ENCODE measurements around the gene SCFD1.
A peak's percentile ranks its signal among the peaks of the same experiment; 100 is the strongest.
"Not testable (repeated sequence)": the region's sequence is repeated elsewhere in the genome, so short reads cannot be mapped to it uniquely, and the experiment has no call there.

The SCFD1 gene

DNA sequence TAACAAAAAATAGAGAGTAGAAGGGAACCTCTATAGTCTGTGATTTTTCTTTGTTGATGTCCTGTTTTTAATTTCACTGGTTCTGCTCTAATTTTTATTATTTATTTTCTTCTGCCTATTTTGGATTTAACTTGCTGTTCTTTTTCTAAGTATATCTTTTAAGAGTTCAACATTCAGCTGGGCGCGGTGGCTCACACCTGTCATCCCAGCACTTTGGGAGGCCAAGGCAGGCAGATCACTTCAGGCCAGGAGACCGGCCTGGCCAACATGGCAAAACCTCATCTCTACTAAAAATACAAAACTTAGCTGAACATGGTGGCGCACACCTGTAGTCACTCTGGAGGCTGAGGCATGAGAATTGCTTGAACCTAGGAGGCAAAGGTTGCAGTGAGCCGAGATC, 58.7 kb downstream of the SCFD1 start:
- FAIRE-seq = not testable (repeated sequence)

DNA sequence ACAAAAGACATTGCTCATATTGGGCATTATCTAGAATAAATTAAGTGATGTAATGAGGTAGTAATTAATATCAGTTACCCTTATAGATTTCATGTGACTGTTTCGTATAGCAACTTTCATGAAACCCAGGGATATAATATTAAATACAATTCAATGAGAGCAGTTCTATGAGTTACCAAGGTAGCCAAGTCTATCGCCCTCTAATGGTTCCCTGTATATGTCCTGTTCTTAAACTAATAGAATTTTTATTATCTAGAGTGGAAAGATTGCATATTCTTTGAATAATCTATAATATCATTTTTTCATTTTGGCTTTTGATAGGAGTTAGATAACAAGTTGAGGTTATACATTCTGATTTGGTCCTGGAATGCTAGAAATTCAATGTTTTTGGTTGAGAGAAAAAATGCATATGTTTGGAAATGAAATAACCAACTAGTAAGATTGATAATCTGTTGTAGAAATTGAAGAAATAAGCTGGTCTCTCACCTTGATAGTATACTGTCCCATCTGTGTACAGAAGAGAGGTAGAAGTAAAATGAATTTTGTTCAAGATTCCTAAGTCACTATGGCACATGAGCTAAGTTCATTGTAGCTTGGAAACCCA, 59.7 kb downstream of the SCFD1 start:
- FAIRE-seq = peak; percentile 67

DNA sequence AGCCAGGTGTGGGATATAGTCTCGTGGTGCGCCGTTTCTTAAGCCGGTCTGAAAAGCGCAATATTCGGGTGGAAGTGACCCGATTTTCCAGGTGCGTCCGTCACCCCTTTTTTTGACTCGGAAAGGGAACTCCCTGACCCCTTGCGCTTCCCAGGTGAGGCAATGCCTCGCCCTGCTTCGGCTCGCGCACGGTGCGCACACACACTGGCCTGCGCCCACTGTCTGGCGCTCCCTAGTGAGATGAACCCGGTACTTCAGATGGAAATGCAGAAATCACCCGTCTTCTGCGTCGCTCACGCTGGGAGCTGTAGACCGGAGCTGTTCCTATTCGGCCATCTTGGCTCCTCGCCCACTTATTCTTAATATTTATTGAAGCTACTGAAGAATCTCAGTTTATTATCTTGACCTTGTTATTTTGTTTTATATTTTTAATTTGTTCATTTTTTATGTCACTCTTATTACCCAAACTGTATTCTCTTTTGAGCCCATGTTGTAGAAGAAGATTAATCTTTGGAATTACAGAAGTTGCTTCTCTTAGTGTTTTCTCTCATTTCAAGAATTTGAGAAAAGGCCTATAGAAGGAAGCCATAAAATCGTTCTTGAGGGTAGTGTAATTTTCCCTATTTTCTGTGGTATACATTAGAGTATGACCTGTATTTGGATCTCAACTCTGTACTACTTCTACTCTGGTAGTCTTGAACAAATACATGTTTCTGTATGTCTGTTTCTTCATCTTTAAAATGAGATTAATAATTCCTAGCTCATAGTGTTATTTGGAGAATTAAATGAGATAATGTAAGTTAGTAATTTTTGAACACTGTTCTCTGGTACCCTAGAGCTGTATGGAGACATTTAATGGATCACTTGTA, 68.6 kb downstream of the SCFD1 start:
- FAIRE-seq = not testable (repeated sequence)

DNA sequence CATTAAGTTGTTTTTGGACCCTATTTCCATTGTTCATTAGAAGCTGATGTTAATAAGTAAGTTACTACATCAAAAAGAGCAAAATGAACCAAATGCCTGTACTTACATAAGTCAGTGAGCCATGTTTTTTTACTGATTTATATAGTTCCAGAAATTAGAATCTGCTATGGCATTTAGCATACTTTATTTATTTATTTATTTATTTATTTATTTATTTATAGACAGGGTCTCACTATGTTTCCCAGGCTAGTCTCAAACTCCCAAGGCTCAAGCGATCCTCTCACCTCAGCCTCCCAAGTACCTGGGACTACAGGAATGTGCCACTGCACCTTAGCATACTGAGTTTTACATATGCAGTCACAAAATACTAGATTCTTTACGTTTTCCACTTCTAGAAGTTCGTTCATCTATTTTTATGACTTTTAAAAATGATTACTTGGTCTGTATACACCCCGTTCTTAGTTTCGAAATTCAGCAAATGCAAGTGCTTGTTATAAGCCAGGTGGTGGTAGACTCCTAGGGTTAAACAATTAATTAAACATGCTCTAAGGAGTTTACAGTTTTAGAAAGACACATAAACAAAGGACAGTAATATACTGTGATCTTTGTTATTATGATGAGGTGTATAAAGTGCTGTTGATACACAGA, 69.8 kb downstream of the SCFD1 start:
- FAIRE-seq = no peak

DNA sequence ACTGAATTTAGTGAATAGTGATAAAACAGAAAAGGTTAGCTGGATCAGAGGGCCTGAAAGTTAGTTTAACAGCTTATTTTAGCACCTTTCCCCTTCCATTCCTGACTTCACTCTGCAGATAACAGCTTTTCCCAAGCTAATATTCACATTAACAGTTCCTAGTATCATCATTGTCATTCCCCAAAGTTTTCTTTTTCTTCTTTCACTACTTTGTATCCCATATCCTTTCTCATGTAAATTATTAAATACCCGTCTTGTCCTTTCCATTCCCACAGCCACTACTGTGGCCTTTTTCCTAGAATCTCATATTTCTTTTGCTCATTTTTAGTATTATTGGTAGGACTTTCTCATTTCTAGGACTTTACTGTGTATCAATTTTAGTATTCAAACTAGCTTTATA, 70.5 kb downstream of the SCFD1 start:
- no peak for FAIRE-seq

DNA sequence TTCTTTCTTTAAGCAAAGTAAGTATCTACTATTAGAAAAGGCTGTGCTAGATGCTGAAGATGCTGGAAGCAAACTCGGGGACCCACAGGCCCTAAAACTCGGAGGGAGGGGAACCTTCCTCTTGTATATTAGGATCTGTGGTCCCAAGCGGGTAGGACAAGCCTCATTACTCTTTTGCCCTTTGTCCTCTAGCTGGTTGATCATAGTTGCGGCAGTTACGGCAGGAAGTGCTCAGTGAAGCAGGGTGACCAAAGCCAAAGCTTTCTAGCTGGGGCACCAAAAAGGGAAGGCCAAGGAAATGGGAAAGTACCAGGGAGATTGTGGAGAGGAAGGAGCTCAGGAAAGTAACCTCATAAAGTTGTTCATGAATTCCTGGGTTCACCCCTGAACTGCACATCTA, 76.3 kb downstream of the SCFD1 start:
- FAIRE-seq = no peak

DNA sequence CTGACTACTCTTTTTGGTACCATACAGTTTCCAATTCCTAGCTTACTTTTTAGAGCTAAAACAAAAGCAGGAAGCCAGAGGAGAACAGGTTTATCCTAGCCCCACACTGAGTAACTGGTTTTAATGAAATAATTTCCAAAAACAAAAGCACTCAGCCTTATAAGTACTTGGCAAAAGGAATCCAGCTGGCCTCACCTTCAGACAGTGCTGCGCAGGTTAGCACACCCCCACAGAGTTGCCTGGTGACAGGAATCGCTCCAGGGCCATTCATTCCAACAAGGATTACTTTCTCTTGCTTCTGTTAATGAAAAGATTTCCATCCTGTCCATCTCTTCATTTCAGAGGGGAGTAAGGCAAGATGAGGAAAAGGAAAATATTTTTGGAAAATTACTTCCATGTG, 84.6 kb downstream of the SCFD1 start:
- no peak for FAIRE-seq

DNA sequence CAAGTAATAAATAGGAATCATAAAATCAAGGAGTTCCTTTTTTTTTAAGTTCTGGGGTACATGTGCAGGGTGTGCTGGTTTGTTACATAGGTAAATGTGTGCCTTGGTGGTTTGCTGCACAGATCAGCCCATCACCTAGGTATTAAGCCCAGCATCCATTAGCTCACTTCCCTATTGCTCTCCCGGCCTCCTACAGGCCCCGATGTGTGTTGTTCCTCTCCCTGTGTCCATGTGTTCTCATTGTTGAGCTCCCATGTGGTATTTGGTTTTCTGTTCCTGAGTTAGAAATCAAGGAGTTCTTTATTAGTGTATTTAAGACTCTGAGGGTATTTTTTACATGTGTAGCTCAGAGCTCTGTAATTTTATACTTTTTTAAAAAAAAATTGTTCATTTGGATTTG, 86.0 kb downstream of the SCFD1 start:
- FAIRE-seq = no peak

DNA sequence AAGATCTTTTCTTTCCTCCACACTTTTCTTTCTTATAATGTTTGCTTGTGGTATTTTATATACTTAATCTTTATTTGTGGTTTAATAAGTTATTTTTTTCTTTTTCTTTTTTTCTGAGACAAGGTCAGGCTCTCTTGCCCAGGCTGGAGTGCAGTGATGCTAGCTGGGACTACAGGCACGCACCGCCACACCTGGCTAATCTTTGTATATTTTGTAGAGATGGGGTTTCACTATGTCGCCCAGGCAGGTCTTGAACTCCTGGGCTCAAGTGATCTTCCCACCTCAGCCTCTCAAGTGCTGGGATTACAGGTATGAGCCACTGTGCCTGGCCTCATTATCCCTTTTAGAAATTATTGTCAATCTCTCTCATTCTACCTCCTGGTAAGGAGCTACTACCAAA, 87.1 kb downstream of the SCFD1 start:
- no peak for FAIRE-seq

DNA sequence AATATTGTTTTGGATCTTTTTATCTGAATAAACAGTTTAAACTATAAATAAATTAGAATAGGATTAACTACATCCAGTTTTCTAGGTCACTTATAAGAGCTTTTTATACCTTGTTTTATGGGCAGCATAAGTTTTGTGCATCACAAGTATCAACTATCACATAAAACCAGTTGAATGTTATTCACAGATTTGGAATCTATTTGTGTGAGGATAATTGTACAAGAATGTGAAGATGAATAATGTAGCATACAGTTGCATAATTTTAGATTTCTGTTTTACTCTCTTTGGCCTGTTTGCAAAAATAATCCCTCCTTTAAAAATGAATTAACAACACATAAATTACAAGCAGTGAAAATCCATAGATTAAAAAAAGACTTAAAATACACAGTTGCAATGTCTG, 88.8 kb downstream of the SCFD1 start:
- no peak for FAIRE-seq

DNA sequence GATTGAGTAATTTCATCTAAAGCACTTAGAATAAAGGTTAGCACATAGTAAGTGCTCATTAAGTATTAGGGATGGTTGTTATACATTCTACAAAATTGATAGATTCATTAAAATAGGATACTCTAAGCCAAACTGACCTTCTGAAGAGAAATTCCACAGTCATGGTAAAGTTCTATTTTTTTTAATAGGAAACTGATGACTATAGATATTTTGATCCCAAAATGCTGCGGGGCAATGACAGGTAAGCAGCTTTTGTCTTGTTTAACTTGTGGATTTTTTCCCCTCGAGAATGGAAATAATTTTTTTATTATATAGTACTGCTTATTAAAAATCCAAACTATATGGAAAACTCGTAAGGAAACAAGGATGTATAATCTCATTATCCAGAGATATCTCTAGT, 97.0 kb downstream of the SCFD1 start:
- FAIRE-seq = no peak

DNA sequence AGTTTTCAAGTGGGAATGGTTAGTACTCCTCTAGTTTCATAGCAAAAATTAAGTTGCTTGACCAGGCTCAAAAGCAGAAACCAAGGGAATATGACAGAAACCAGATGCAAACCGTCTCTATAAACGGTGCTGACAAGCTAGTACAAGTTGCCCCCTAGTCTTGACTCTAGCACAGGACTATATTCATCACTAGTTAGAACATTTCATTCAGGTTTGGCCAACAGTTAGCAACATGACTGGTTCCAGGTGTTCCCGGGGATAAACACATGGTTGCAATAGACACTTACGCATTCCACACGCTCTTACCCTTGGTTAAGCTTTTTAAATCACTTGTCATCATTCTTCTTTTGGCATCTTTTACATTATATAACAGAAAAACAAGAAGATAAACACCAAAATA, 103.6 kb downstream of the SCFD1 start:
- FAIRE-seq = no peak

DNA sequence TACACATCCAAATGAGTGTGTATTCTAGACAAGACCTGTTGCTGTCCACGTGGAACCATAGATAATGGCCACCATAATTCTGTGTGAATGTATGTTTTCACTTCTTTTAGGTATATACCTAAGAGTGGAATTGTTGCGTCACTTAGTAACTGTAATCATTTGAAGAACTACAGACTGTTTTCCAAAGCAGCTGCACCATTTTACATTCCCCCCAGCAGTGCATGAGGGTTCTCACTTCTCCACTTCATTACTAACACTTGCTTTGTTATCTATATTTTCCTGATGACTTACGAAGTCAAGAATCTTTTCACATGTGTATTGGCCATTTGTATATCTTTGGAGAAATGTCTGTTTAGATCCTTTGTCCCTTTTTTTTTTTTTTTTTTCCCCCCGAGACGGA, 106.4 kb downstream of the SCFD1 start:
- no peak for FAIRE-seq

DNA sequence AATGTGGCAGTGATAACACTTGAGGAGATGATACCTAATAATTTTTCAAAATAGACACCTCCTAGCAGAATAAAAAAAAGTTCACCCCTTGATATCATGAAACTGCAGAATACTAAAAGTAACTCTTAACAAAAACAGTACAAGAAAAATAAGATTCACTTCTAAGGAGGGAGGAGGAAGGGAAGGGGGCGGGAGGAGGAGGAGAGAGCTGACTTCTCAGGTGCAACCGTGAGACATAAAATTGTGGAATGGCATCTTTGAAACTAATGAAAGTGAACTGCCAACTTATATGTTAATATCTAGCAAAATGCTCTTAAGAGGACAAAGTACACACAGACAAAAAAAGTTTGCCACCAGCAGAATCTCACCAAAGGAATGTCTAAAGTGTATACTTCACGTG, 115.8 kb downstream of the SCFD1 start:
- no peak for FAIRE-seq

DNA sequence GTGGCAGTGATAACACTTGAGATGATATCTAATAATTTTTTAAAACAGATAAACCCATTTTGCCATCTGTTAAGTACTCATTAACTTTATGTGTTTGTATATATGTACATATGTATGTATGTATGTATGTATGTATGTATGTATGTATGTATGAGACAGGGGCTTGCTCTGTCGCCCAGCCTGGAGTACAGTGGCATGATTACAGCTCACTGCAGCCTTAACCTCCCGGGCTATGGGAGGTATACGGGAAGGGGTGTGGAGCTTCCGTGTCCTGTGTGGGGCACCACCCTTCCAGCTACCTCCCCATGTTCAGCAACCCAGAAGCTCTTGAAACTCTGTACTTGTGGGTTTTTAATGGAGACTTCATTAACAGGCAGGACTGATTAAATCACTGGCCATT, 116.9 kb downstream of the SCFD1 start:
- no peak for FAIRE-seq

DNA sequence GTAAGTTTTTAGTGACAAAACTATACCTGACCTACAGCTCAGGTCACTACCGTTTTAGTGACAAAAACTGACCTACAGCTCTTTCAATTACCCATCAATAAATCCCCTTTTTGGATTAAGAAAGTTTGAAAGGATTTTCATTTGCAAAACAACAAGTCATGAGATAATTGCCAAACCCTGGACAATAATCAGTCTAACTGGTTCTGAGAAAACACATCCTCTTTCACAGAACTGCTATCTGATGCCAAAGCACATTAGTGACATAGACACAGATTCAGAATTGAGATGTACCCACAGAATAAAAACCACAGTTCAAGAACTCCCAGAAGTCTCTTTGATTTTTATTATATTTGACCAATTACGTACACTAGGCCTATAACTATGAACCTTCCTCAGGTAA, 126.2 kb downstream of the SCFD1 start:
- FAIRE-seq = no peak

DNA sequence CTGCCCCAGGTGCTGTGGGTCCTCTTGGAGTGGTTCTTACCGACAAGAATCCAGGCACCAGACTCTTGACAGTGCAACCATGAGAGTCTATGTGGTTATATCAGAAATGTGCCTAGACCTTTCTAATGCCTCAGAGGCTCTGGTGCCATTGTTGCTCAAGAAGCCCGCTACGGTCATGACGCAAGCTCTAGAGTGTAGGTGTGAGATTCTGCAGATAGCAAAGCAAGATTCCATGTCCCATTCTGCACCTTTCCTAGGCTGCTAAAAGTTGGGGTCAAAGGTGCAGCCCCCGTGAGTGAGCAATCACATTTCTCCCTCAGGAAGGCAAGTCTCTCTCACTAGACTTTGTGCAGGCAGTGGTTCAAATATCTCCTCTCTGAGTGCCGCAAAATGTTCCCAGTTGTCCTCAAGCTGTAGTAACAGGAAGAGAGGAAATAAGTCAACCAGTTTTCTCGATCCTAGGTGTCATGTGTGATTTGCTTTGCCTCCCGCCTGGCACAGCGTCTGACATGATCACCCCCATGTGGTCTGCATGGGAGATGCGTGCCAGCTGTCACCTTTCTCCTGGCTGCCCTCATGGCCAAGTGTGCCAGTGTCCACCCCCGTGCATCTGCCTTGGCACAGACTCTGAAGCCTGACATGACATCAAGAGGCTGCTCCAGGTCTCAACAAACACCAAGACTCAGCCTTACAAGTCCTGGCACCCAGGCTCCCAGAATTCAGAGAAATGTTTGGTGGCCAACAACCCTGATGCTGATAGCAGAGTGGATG, 129.7 kb downstream of the SCFD1 start:
- FAIRE-seq = no peak

DNA sequence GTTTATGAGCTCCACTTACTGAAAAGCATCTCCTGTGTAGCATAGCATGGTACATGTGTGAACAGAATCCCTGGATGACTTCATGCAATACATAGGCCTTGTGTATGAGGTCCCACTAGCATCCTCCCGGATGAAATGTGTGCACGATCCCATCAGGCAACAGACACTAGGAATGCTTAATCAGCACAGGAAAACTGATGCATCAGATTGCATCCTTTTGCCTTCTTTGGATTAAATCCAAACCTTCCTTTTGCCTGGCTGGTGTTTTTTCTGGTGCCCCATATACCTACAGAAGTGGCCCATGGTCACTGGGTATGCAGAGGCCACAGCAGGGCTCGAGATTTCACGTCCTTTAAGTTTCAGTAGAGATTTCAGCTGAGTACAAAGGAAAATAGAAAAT, 131.3 kb downstream of the SCFD1 start:
- FAIRE-seq = no peak

DNA sequence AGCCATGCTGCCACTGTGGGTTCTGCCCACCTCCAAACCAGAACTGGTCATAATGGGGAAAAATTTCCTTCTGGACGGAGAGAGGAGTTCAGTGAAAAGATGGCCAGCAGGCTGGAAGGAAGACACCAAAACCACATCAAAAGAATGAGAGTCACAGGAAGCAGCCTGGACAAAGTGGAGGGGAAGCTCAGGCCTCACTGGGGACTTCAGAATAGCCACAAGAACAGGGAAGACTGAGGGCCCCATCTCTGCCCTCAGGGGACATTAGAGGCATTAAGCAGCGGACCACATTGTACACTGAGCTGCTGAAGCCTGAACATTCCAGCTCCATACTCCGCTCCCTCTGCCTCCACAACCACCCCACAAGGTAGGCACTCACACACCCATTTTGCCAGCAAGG, 132.7 kb downstream of the SCFD1 start:
- no peak for FAIRE-seq

DNA sequence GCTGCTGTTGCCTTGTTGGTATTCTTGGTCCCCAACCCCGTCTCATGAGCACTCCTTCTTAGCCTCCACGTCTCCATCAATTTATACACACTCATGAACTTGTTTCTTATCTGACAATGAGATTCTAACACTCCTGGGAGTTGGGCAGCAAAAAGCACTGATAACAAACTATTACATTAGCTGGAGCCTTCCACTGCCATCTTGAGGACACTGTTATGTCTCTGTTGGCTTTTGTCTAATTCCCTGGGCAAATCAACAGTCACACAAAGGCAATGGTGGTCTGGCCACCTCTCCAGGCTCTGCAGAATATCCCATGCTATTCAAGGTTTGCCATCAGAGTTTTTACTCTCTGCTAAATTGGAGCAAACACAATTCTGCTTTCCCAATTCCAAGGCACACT, 134.5 kb downstream of the SCFD1 start:
- FAIRE-seq = no peak

DNA sequence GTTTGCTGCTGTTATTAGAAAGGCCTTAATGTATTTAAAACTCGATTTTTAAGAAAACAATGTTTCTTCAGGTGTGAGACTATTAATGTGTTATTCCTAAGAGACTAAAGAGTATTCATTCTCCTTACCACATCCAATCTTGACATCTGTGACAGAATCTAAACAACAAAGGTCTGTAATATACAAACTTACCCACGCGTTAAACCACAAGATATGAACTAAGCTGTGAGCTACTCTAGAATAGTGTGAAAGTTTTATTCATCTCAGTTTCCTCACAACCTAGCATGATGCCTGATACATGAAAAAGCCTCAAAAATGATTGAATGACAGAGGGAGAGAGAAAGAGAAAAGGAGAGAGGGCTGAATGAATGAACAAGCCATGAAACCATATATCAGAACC, 135.0 kb downstream of the SCFD1 start:
- no peak for FAIRE-seq

DNA sequence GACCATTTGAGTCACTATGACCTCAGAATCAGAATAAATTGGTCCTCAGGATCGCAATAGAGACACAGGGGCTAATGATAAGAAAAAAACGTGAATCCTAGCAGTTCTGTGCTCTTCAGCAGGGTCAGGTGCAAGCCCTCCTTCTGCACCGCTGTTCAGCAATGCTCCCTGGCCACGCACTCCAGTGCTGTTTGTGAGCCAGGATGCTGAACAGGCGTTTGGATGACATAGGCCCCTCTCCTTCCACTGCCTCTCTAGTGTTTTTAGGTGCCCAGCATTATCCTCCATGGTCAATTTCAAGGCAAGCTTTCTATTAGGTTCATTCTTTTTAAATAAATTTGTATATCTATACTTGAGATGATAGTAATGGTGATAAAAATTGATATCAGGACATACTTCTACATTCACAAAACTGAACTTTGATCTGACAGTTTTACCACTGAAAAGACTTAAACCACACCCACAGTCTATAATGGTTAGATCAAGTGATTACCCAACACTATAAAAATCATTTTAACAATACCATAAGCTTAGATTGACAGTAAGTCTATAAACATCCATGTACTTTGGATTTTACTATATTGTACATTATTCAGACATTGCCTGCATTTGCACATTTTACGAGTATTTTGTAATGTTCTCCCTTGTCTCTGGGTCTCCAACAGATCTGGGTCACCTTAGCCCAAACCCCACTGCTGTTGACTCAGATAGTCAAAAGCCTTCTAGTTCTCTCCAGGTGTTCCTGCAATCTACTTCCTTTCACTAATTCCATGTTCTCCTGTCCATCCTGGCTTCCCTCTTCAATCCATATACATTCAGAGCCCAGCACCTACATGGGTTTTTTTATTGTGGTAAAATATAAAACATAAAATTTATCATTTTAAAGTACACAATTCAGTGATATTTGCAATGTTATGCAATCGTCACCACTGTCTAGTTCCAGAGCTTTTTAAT, 137.3 kb downstream of the SCFD1 start:
- FAIRE-seq = no peak
